Lung microvascular endothelial cell (primary cell): Measurements from ENCODE around the gene BEGAIN. TPM values are rescaled to one million over a fixed set of nuclear protein-coding genes. Genes with fewer than 3 reads are reported as not detected.

Source experiments
- DNase-seq, 2 donors: peaks; one replicate each; pipeline versions ENCODE4 v3.0.0 to v3.0.0-alpha.2; 2010; ENCODE audit warnings: low read depth in 2 of 2
- total RNA-seq: library from RNA; depleted of rRNA; stranded (reverse); fragments of >200 nt; gene quantifications from 2 replicates; pipeline ENCODE4 v1.2.1, GENCODE V29; 2014

BEGAIN gene
- total RNA-seq, 1 donor from 2014 or later = 0.20 TPM

DNA sequence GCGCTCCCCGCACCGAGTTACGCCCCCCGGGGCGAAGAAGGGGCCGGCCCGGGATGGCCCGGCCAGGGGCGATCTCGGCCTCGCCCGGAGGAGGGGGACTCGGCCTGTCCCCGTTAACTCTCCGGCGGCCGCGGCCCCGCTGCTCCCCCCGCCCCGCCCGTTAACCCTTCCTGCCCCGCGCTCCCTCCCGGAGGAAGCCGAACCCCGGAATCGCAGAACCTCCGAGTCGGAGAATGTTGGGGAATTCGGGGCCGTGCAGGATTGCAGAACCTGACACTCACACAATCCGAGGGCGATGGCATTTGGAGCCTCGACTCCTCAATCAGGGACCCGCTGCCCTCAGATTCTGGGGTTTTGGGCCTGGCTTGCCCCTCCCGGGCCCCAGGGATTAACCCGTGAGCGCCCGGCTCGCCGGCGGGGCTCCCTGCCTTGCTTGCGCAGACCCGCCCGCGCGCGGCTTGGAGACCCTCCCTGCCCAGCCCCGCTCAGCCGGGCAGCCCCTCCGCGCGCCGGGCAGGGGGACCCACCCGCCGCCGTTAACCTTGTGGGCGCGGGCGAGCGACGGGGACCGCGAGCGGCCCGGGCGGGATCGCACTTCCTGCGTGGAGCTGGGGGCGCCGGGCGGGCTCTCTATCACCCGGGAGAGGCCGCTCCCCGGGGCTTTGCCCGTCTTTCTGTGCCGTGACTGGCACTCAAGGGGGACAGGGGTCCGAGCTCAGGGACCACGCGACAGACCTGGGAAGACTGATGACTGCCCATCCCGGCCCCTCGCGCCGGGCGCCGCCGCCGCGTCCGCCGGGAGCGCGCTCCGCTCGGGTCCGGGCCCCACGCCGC is 18.8 kb downstream of the BEGAIN start:
- no peak for DNase-seq

GRCh38 chr14:100567877-100568163 is 19.4 kb downstream of the BEGAIN start:
- no peak for DNase-seq

GRCh38 chr14:100567009-100567876 is 20.0 kb downstream of the BEGAIN start:
- DNase-seq = no peak

GRCh38 chr14:100566586-100566985 is 20.6 kb downstream of the BEGAIN start:
- no peak for DNase-seq

- DNase-seq = no peak
Measured at GRCh38 chr14:100566119-100566518, 21.1 kb downstream of the BEGAIN start.

- DNase-seq = no peak
Measured at GRCh38 chr14:100565650-100566049, 21.6 kb downstream of the BEGAIN start.

DNA sequence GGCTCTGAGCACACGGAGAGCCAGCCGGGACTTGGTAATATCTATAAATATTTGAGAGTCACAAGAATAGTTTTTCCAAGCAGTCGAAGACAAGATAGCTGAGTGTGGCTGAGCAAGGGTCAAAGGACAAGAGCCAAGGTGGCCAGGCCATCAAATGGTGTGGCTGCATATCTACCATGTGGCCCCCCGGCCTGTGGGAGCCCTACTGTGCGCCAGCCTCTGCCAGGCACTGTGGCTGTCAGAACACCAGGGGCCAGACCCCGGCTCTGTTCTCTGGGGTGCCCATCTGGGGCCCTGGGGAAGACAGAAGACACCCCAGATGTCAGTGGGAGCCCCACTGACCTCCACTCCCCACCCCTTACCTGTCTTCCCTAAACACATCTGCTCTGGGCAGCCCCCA is 22.7 kb downstream of the BEGAIN start:
- DNase-seq = no peak

DNA sequence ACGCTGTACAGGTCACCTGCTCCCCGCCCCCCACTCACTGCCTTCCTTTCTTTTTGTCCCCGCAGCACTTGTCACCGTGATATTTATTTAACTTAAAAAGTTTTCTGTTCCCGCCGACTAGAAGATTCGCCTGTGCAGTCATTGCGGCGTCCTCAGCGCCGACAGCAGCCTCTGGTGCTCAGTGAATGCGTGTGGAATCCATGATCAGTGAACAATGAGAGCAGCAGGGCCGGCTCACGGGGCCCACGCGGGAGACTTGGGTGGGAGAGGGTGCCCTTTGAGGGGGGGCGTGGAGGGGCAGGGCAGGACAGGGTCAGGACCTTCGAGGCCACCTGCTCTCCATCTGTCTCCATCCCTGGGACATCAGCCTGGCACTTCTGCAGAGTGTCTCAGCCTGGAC is 24.5 kb downstream of the BEGAIN start:
- DNase-seq = no peak

DNA sequence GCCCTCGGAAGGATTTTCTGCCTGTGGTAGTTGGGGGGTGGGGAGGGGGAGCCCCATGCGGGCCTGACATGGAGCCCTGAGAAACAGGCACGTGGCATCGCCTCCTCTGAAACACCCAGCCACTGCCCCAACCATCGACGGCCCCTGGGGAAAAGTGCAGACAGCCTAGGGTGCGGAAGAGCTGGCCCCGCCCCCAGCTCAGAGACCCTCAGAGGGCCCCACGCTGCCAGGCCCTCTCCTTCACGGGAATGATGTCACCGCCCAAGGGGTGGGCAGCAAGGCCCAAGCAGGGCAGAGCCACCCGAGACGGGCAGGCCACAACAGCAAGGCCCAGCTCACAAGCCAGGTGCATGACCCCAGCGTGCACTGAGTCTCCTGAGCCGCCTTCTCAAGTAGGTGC is 26.2 kb downstream of the BEGAIN start:
- no peak for DNase-seq

- no peak for DNase-seq
Measured at GRCh38 chr14:100560471-100560870, 26.7 kb downstream of the BEGAIN start.

DNA sequence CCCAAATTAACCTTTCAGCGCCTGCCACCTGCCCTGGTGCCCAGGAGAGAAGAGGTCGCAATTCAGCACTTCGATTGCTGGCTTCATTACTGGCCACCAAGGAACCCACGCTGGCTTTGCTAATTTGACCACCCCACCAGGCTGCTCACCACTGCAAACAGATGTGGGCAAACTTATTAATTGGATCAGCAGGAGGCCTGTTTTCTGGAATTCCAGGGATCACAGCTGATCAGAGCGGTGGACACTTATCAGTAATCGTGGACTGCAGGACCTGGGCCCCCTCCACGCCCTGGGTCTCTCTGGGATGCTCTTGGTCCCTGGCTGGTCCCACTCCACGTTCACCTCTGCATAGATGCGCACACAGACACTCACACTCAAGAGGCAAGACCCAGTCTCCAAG is 27.8 kb downstream of the BEGAIN start:
- no peak for DNase-seq

GRCh38 chr14:100558966-100559365 is 28.3 kb downstream of the BEGAIN start:
- DNase-seq = no peak

- no peak for DNase-seq
Measured at GRCh38 chr14:100558226-100558625, 29.0 kb downstream of the BEGAIN start.

DNA sequence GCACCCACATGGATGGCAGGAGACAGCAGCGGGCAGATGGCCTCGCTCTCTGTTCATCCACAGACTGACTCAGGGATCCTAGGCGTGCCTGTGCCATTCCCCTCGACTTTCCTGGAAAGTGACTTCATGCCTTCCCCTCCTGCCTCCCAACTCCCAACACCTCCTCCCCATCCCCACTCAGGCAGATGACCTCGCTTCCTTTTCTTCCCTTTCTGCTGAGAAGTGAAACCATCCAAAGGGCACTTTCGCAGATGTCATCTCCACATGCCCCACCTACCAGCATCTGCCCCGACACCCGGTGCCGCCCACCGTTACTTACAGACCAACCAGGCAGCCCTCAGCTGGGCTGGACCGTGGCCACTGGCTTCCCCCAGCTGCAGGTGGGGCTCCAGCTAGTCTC is 29.6 kb downstream of the BEGAIN start:
- DNase-seq = peak in 1 of 2 donors; percentile 16

- no peak for DNase-seq
Measured at GRCh38 chr14:100556936-100557505, 30.2 kb downstream of the BEGAIN start.

- DNase-seq = no peak
Measured at GRCh38 chr14:100556140-100556475, 31.1 kb downstream of the BEGAIN start.

DNA sequence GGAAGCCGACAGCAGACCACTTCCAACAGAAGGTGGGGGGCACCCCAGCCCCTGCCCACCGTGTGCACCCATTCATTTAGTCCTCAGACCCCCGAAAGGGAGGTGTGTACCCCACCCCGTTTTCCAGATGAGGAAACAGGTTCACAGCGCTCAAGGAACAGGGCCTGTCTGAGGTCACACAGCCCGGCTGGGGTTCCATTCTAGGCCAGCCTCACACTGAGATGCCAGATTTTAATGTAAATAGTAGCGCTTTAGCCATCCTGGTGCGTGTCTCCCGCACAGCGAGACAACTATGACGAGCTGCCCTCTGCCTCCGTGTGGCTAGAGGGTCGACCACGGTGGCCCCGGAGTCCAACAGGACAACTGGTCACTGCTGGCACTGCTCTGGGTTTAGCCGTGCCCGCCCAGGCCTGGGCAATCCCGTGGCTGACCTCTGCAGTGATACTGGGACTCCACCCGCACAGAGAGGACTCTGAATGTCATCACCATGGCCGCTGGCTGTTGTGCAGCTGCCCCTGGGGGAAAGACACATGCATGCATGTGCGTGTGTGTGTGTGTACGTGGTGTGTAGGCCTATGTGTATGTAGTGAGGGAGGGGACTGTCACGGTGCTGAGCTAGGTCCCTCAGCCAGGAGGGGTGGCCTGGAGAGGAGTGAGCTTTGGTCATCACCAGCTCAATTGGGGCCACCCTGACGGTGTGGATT is 31.6 kb downstream of the BEGAIN start:
- no peak for DNase-seq

GRCh38 chr14:100554696-100555320 is 32.4 kb downstream of the BEGAIN start:
- DNase-seq = no peak

- DNase-seq = peak in 1 of 2 donors; percentile 18
Measured at GRCh38 chr14:100554082-100554677, 33.0 kb downstream of the BEGAIN start.

GRCh38 chr14:100553471-100553870 is 33.7 kb downstream of the BEGAIN start:
- DNase-seq = no peak

DNA sequence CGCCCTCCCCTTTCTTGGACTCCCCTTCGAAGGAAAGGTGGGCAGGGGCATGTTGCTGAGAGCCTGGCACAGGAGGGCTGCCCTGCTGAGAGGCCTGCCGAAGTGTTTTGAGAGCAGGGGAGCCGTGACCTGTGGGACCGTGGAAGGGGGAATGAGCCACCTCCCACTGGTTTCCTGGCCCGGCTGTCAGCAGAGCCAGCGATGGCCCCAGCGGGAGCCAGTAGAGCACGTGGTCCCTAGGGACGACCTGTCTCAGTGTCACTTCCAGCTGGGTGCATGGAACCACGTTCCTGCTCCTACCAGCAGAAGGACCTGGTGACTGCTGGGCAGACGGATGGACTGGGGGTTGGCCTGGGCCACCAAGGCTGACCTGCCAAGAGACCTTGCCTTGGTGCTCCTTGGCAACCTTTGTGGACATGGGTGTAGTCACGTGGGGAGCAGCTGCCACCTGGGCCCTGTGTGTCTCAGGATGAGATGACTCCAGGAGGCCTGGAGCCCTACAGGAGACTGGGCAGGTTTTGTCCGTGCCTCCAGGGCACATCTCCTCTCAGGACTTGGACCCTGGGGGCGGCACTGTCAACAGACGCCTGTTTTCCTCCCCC is 34.6 kb downstream of the BEGAIN start:
- no peak for DNase-seq
